ENCODE data around the gene BAIAP2.
A peak's percentile ranks its signal among the peaks of the same experiment; 100 is the strongest.

BAIAP2 gene

DNA sequence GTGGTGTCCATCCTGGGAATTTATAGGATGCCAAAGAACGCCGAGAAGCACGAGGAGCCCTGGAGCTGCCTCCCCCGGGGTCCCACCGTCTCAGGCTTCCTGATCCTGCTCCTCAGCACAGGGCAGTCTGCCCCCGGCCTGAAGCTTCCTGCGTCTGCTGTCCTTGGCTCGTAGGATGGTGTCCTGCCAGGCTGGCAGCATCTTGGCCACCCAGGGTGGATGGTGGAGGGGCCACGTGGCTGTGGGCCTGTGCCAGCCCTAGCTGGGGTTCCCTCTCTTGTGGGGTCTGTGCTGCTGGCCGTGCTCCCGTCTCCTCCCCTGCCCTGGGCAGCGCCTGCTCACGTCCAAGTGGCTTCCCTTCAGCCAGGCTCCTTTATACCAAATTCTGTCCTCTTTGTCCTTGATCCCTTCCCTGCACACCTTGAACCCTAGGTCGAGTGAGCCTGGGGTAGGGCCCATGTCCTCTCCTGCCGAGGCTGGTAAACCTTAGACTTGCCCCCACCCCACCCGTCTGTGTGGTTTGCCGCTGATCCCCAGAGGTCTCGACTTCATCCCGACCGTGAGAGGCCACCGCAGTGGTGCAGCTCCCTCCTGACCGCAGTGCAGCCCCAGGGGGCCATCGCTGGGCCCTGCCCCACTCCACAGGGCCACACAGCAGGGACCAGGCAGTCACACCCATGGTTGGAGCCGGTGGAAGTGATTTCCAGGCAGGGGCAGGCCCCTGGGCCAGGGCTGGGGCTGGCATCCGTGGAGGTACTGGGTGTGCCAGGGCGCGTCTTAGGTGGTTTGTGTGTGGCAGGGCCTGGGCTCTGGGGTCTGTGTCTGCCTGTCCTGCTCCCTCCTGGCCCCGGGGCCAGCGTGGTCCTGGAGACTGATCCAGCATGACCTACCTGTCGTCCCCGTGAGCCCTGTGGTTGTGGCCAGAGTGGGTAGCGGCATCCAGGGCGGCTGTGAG, 46.5 kb downstream of the BAIAP2 start:
- Histone ChIP-seq H3K36me3 (peaks cover 85% of the 10 kb centered on the region), H3K27me3 (ENCODE audit: insufficient read depth, low read depth, severe bottlenecking) (no peaks in the 10 kb centered on the region), H3K27ac (peak overlapping the region; percentile 20; the same call in 1 of the 2 replicates), H3K9me3 (ENCODE audit: severe bottlenecking) (no peaks in the 10 kb centered on the region), H3K4me3 (ENCODE audit: low read depth, low read length) (no peak overlapping the region)
- TF ChIP-seq, protein P1, sequence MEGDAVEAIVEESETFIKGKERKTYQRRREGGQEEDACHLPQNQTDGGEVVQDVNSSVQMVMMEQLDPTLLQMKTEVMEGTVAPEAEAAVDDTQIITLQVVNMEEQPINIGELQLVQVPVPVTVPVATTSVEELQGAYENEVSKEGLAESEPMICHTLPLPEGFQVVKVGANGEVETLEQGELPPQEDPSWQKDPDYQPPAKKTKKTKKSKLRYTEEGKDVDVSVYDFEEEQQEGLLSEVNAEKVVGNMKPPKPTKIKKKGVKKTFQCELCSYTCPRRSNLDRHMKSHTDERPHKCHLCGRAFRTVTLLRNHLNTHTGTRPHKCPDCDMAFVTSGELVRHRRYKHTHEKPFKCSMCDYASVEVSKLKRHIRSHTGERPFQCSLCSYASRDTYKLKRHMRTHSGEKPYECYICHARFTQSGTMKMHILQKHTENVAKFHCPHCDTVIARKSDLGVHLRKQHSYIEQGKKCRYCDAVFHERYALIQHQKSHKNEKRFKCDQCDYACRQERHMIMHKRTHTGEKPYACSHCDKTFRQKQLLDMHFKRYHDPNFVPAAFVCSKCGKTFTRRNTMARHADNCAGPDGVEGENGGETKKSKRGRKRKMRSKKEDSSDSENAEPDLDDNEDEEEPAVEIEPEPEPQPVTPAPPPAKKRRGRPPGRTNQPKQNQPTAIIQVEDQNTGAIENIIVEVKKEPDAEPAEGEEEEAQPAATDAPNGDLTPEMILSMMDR (IDR thresholded peaks at IDR 0.05; ENCODE audit: low read depth, low read length): no peak
- no peak for DNase-seq

DNA sequence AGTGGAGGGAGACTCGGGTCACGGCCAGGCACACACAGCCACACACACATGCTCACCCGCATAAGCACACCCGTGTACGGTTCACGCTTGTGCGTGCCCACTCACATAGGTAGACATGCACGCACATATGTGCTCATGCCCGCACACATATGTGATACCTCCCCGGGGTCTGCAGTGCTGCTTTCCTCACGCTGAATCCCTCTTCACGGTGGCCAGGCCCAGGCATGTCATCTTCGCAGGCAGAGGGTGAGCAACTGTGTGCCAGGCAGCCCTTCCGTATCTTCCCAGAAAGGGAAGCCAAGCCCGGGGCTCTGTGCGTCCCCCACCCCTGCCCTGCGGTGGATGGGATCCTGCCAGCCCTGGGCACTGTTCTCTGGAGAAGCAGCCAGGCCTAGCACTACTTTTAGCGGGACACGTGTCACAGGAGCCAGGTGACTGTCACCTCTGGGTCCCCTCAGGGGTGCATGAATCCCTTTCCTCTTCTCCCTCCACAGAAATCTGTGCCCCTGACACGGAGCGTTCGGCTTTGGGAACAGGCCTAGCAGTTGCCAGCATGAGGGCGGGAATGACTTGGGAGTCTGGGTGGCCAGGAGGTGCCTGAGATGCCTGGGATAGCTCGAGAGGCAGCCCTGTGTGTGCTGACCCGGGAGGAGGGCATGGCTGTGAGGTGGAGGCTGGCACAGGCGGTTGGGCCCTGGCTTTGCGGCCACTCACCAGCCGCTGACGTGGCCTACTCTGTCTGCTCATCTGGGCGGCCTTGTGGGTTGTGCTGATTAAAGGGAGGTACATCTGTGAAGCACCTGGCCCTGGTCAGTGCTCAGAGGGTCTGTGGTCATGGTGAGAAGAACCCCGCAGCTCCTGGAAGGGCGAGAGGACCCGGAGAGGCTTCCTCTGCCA, 47.5 kb downstream of the BAIAP2 start:
- 0 out of 2 replicates have a peak overlapping the region, but pooled peaks have one; percentile 20 for H3K27ac ChIP-seq
- H3K27me3 ChIP-seq (ENCODE audit: insufficient read depth, low read depth, severe bottlenecking): no peaks in the 10 kb centered on the region
- H3K9me3 ChIP-seq (ENCODE audit: severe bottlenecking): no peaks in the 10 kb centered on the region
- TF ChIP-seq, protein P1 (IDR thresholded peaks at IDR 0.05; ENCODE audit: low read depth, low read length): no peak
- H3K36me3 ChIP-seq: peaks cover 86% of the 10 kb centered on the region
- no peak for DNase-seq
- H3K4me3 ChIP-seq (ENCODE audit: low read depth, low read length): no peak overlapping the region

DNA sequence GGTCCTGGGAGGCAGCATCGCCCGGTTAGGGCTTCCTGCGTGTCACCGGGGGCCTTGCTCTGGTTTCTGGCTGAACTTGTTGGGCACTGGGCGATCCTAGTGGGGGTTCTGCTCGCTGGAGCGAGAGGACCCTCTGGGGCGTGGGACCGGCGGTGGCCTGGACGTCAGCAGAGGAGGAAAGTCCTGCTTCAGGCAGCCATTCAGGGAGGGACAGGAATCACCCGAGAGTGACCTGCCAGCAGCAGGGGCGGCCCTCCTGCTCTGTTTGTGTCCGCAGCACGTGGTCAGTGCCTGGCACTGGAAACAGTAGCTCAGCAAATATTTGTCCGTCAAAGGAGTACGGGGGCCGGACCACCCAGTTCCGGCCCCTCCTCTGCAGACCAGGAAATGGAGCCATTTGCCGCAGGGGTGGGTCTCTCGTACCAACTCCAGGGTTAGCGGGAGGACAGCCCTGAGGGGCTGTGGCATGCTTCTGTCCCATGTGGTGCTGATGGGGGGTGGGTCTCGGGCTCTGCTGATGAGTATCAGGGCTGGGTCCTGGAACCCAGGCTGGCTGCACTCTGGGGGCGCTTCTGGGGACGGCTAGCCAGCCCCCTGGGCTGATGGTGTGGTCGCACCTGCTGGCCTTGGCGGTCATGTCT, 48.3 kb downstream of the BAIAP2 start:
- Histone ChIP-seq H3K27me3 (ENCODE audit: insufficient read depth, low read depth, severe bottlenecking) (no peaks in the 10 kb centered on the region), H3K36me3 (peaks cover 95% of the 10 kb centered on the region), H3K27ac (no peak overlapping the region), H3K4me3 (ENCODE audit: low read depth, low read length) (no peak overlapping the region), H3K9me3 (ENCODE audit: severe bottlenecking) (no peaks in the 10 kb centered on the region)
- DNase-seq: no peak
- TF ChIP-seq, protein P1 (IDR thresholded peaks at IDR 0.05; ENCODE audit: low read depth, low read length): no peak

DNA sequence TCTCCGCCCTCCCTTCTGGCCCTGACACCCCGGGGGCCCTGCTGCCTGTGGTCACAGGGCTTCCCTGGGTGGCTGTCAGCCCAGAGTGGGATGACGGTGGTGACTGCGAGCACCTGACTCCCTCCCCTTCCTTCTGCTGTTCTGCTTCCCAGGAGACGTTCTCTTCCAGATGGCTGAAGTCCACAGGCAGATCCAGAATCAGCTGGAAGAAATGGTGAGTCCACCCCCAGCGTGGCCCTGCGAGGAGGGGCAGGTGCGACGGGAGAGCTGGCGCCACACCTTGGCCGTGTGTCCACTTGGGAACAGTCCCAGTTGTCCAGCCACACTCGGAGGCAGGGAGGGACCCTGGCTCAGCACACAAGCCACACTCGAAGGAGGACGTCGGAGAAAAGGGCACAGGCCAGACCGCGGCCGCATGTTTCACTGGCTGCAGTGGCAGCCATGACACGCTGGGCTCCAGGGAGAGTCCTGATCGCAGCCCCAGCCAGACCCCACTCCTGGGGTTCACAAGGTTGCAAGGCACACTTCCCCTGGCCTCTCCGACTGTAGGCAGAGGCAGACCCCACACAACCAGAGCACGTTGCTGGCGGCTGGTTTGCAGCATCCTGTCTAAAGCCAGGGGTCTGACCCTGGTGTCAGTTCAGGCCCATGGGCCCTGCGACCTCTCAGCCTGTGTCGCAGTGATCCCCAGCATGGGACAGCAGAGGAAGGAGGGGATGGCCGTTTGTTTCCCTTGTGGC, 49.9 kb downstream of the BAIAP2 start:
- no peak for DNase-seq
- Histone ChIP-seq H3K27me3 (ENCODE audit: insufficient read depth, low read depth, severe bottlenecking) (no peaks in the 10 kb centered on the region), H3K27ac (no peak overlapping the region; the same call in 1 of the 2 replicates), H3K4me3 (ENCODE audit: low read depth, low read length) (no peak overlapping the region), H3K9me3 (ENCODE audit: severe bottlenecking) (no peaks in the 10 kb centered on the region), H3K36me3 (peaks cover 96% of the 10 kb centered on the region)
- TF ChIP-seq, protein P1 (IDR thresholded peaks at IDR 0.05; ENCODE audit: low read depth, low read length): no peak

DNA sequence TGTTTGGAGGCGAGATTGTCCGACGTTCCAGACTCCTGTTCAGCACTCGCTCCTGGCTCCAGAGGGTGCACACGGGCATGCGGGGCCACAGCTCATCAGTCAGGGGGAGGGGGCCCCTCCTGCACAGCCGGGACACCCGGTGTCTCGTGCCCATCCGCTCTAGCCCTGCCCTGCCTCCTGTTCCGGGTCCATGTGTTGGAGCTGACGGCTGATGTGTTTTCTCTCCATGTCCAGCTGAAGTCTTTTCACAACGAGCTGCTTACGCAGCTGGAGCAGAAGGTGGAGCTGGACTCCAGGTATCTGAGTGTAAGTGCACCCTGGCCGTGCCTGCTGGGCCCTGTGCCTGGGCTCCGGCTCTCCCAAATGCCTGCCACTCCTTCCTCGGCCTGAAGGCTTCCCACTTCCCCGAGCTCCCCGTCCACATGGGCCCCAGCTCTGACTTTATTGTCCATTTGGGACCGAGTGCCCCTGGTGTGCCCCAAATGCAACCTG, 50.5 kb downstream of the BAIAP2 start:
- Histone ChIP-seq H3K27me3 (ENCODE audit: insufficient read depth, low read depth, severe bottlenecking) (no peaks in the 10 kb centered on the region), H3K4me3 (ENCODE audit: low read depth, low read length) (no peak overlapping the region), H3K36me3 (peaks cover 96% of the 10 kb centered on the region)

More for the DNA sequence above, 50.5 kb downstream of the BAIAP2 start:
- Histone ChIP-seq H3K27ac (no peak overlapping the region), H3K9me3 (ENCODE audit: severe bottlenecking) (no peaks in the 10 kb centered on the region)
- TF ChIP-seq, protein P1 (IDR thresholded peaks at IDR 0.05; ENCODE audit: low read depth, low read length): no peak
- no peak for DNase-seq

Data from WERI-Rb-1 (cell line).